Lower leg skin (tissue), 4 donors: ENCODE results near the gene GRB7. TPM values are rescaled to one million over a fixed set of nuclear protein-coding genes. Genes with fewer than 3 reads are reported as not detected.
"Not testable (repeated sequence)": the region's sequence is repeated elsewhere in the genome, so short reads cannot be mapped to it uniquely, and the experiment has no call there.

Source experiments
- DNase-seq, 2 donors: peaks; one replicate each; pipeline ENCODE4 v3.0.0-alpha.2; 2019; ENCODE audit warnings: low spot score in 2 of 2
- H3K4me3 ChIP-seq: fragments of 200-600 bp; sonication (generic); 2 replicates; pipeline ENCODE4 v1.5.1; 2017; ENCODE audit warnings: mild to moderate bottlenecking, low read depth; ENCODE audit not compliant: poor library complexity, severe bottlenecking
- CTCF ChIP-seq, 3 donors: fragments of 450-650 bp; IDR thresholded peaks; one replicate each; pipeline ENCODE4 v1.5.1; 2016; ENCODE audit warnings: antibody characterized with exemption in 3 of 3, mild to moderate bottlenecking in 3 of 3, moderate library complexity in 2 of 3
- POLR2A ChIP-seq, 2 donors: fragments of 450-650 bp; IDR thresholded peaks; one replicate each; pipeline ENCODE4 v1.6.1; 2016 to 2017; ENCODE audit warnings: antibody characterized with exemption in 2 of 2, mild to moderate bottlenecking in 1 of 2, moderate library complexity in 1 of 2
- WGBS, 2 donors: methylation state at CpG; one replicate each; pipeline ENCODE4 v1.1.5; 2018; 5-methylcytosine and 5-hydroxymethylcytosine counted together
- intact Hi-C: fragments of 100-400 bp; cut with DNase I; formaldehyde crosslinking; loops from one replicate; pipeline ENCODE4 v1.15.0; 2023; ENCODE audit warnings: low total_unique reads
- total RNA-seq, 4 donors: library from RNA; depleted of rRNA; stranded (reverse); fragments of >200 nt; gene quantifications; one replicate each; pipeline ENCODE4 v1.1.0, GENCODE V29; 2016

The GRB7 gene
- total RNA-seq, 4 donors from 2014 or later = 66.0 to 148 (median 97.4) TPM

GRCh38 chr17:39696731-39697130, 41.0 kb upstream of the GRB7 start:
- no peak for DNase-seq
- TF ChIP-seq CTCF (IDR thresholded peaks at IDR 0.05) (no peak), POLR2A (IDR thresholded peaks at IDR 0.05) (no peak)
- no peak overlapping the region for H3K4me3 ChIP-seq
- WGBS, 2 donors = 88 to 94% methylated on average over 6 of the region's 6 CpGs
- intact Hi-C loops = no loop called here

GRCh38 chr17:39697961-39698360, 39.8 kb upstream of the GRB7 start:
- WGBS, 2 donors = 91 to 93% methylated on average over 5 of the region's 5 CpGs
- TF ChIP-seq CTCF (IDR thresholded peaks at IDR 0.05) = no peak
- no peak for TF ChIP-seq POLR2A (IDR thresholded peaks at IDR 0.05)
- DNase-seq = no peak
- intact Hi-C loops = no loop called here
- no peak overlapping the region for H3K4me3 ChIP-seq

GRCh38 chr17:39699157-39699817, 38.5 kb upstream of the GRB7 start:
- intact Hi-C loops, H3K4me3 ChIP-seq, DNase-seq: not testable (repeated sequence)
- 38 to 48% methylated on average over 11 of the region's 11 CpGs for WGBS, 2 donors

- WGBS, 2 donors = 4% methylated on average over 16 to 20 of the region's 20 CpGs
- intact Hi-C loops = no loop called here
- TF ChIP-seq POLR2A (IDR thresholded peaks at IDR 0.05) (no peak), CTCF (IDR thresholded peaks at IDR 0.05) (no peak)
- peak; percentile 74 to 94 for DNase-seq
- H3K4me3 ChIP-seq = peak within 1 kb of the TSS; percentile 68
Observed at GRCh38 chr17:39699818-39700147, 38.0 kb upstream of the GRB7 start, which contains the start of gene ERBB2. Gene ERBB2 (plus strand): TSS chr17:39700064. CDS start chr17:39700239, 175 bp downstream.

GRCh38 chr17:39700148-39700987, 37.4 kb upstream of the GRB7 start:
- WGBS, 2 donors = 1 to 3% methylated on average over 18 to 51 of the region's 57 CpGs
- intact Hi-C loops = no loop called here
- TF ChIP-seq CTCF (IDR thresholded peaks at IDR 0.05) = no peak
- no peak for TF ChIP-seq POLR2A (IDR thresholded peaks at IDR 0.05)
- DNase-seq = no peak
- peak overlapping the region; percentile 68 for H3K4me3 ChIP-seq

GRCh38 chr17:39701012-39701783, 36.5 kb upstream of the GRB7 start:
- intact Hi-C loops = no loop called here
- peak overlapping the region; percentile 68 for H3K4me3 ChIP-seq
- TF ChIP-seq CTCF (IDR thresholded peaks at IDR 0.05) = no peak
- 32 to 43% methylated on average over 10 of the region's 10 CpGs for WGBS, 2 donors
- no peak for DNase-seq
